Neural progenitor cell (in vitro differentiated cells): ENCODE data around the gene CLDN4. TPM values are rescaled to one million over a fixed set of nuclear protein-coding genes. Genes with fewer than 3 reads are reported as not detected.

Experiments
- DNase-seq: peaks from one replicate; pipeline ENCODE4 v3.0.0-alpha.2; 2016; ENCODE audit warnings: low spot score
- H2AFZ ChIP-seq: fragments of 200-600 bp; sonication (generic); replicated peaks from 2 replicates; pipeline ENCODE4 v1.6.1; 2016; ENCODE audit warnings: antibody characterized with exemption
- H3F3A ChIP-seq: fragments of 200-600 bp; sonication (generic); 2 replicates; pipeline ENCODE4 v1.6.1; 2016; ENCODE audit warnings: antibody characterized with exemption, low read depth
- H3K27ac ChIP-seq: fragments of 200-600 bp; sonication (generic); 2 replicates; pipeline ENCODE4 v1.5.1; 2016; ENCODE audit warnings: mild to moderate bottlenecking
- H3K27me3 ChIP-seq: fragments of 200-600 bp; sonication (generic); 2 replicates; pipeline ENCODE4 v1.6.1; 2016; ENCODE audit warnings: mild to moderate bottlenecking, moderate library complexity
- H3K36me3 ChIP-seq: fragments of 200-600 bp; sonication (generic); 2 replicates; pipeline ENCODE4 v1.5.1; 2016
- H3K4me1 ChIP-seq: fragments of 200-600 bp; sonication (generic); 2 replicates; pipeline ENCODE4 v1.6.1; 2016; ENCODE audit warnings: mixed run types
- H3K4me2 ChIP-seq: fragments of 200-600 bp; sonication (generic); 2 replicates; pipeline ENCODE4 v1.6.1; 2016
- H3K4me3 ChIP-seq: fragments of 200-600 bp; sonication (generic); 2 replicates; pipeline ENCODE4 v1.5.1; 2016
- H3K79me2 ChIP-seq: fragments of 200-600 bp; sonication (generic); 2 replicates; pipeline ENCODE4 v1.6.1; 2016; ENCODE audit warnings: low read depth
- H3K9ac ChIP-seq: fragments of 200-600 bp; sonication (generic); 2 replicates; pipeline ENCODE4 v1.6.1; 2016
- H3K9me3 ChIP-seq: fragments of 200-600 bp; sonication (generic); 2 replicates; pipeline ENCODE4 v1.5.1; 2016; ENCODE audit warnings: low read depth
- H4K20me1 ChIP-seq: fragments of 200-600 bp; sonication (generic); 2 replicates; pipeline ENCODE4 v1.6.1; 2016; ENCODE audit warnings: low read depth
- H3K27ac Mint-ChIP-seq: 3 replicates; pipeline ENCODE4 v1.8.0; 2021; ENCODE audit warnings: mixed read lengths
- H3K27me3 Mint-ChIP-seq: 2 replicates; pipeline ENCODE4 v1.8.0; 2022; ENCODE audit warnings: low read depth, mild to moderate bottlenecking, inconsistent platforms, moderate library complexity, mixed read lengths; ENCODE audit not compliant: insufficient read depth
- H3K36me3 Mint-ChIP-seq: 3 replicates; pipeline ENCODE4 v1.8.0; 2021; ENCODE audit warnings: mixed read lengths
- H3K4me1 Mint-ChIP-seq: 3 replicates; pipeline ENCODE4 v1.8.0; 2021; ENCODE audit warnings: mixed read lengths
- H3K4me3 Mint-ChIP-seq: 3 replicates; pipeline ENCODE4 v1.8.0; 2021; ENCODE audit warnings: mild to moderate bottlenecking, moderate library complexity, mixed read lengths
- H3K9me3 Mint-ChIP-seq: 3 replicates; pipeline ENCODE4 v1.8.0; 2020; ENCODE audit warnings: mixed read lengths
- EZH2 ChIP-seq: fragments of 200-600 bp; sonication (generic); IDR thresholded peaks from 2 replicates; pipeline ENCODE4 v1.6.1; 2017; ENCODE audit warnings: antibody characterized with exemption, mild to moderate bottlenecking, moderate library complexity
- EZH2phosphoT487 ChIP-seq: fragments of 200-600 bp; sonication (generic); IDR thresholded peaks from 2 replicates; pipeline ENCODE4 v1.6.1; 2017; ENCODE audit warnings: antibody characterized with exemption
- total RNA-seq: library from RNA; depleted of rRNA; stranded (reverse); fragments of >200 nt; gene quantifications from 2 replicates; pipeline ENCODE4 v1.2.3, GENCODE V29; 2015; ENCODE audit warnings: low replicate concordance
- TF ChIP-seq, protein P1 (sequence below): fragments of 200-600 bp; sonication (generic); IDR thresholded peaks from 2 replicates; pipeline ENCODE4 v1.5.1; 2017; ENCODE audit warnings: antibody characterized with exemption, mild to moderate bottlenecking

Gene CLDN4
- total RNA-seq, 1 donor from 2014 or later: not detected

DNA sequence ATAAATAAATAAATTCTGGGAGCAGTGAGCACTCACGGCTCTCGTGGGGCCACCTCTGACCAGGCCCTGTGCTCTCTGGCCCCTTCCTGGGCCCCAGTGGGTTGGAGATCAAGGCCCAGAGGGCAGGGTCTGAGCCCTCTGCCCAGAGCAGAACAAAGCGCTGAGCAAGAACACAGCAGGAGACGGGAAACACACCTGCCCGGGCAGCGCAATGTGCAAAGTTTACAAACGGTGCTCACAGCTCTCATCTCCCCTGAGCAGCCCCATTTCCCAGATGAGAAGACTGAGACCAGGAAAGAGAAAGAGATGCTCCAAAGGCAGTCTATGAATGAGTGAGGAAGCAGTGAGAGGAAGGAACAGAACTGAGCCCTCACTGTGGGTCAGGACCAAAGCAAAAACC lies 8.5 kb downstream of the CLDN4 start:
- Histone ChIP-seq H3K79me2 (no peaks in the 10 kb centered on the region), H3K4me1 (peaks cover 6% of the 10 kb centered on the region), H3K36me3 (no peaks in the 10 kb centered on the region), H3F3A (peaks cover 4% of the 10 kb centered on the region), H2AFZ (no peak overlapping the region), H3K4me2 (no peak overlapping the region), H4K20me1 (no peaks in the 10 kb centered on the region), H3K9me3 (no peaks in the 10 kb centered on the region), H3K27me3 (no peaks in the 10 kb centered on the region), H3K27ac (no peak overlapping the region), H3K4me3 (no peak overlapping the region), H3K9ac (no peak overlapping the region)
- Mint-ChIP-seq H3K27ac (no peak overlapping the region), H3K9me3 (no peaks in the 10 kb centered on the region), H3K4me1 (peaks cover 6% of the 10 kb centered on the region), H3K4me3 (no peak overlapping the region), H3K27me3 (peaks cover 2% of the 10 kb centered on the region), H3K36me3 (no peaks in the 10 kb centered on the region)
- TF ChIP-seq, protein P1, sequence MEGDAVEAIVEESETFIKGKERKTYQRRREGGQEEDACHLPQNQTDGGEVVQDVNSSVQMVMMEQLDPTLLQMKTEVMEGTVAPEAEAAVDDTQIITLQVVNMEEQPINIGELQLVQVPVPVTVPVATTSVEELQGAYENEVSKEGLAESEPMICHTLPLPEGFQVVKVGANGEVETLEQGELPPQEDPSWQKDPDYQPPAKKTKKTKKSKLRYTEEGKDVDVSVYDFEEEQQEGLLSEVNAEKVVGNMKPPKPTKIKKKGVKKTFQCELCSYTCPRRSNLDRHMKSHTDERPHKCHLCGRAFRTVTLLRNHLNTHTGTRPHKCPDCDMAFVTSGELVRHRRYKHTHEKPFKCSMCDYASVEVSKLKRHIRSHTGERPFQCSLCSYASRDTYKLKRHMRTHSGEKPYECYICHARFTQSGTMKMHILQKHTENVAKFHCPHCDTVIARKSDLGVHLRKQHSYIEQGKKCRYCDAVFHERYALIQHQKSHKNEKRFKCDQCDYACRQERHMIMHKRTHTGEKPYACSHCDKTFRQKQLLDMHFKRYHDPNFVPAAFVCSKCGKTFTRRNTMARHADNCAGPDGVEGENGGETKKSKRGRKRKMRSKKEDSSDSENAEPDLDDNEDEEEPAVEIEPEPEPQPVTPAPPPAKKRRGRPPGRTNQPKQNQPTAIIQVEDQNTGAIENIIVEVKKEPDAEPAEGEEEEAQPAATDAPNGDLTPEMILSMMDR: no peak
- TF ChIP-seq EZH2phosphoT487 (no peak), EZH2 (no peak)
- no peak for DNase-seq

DNA sequence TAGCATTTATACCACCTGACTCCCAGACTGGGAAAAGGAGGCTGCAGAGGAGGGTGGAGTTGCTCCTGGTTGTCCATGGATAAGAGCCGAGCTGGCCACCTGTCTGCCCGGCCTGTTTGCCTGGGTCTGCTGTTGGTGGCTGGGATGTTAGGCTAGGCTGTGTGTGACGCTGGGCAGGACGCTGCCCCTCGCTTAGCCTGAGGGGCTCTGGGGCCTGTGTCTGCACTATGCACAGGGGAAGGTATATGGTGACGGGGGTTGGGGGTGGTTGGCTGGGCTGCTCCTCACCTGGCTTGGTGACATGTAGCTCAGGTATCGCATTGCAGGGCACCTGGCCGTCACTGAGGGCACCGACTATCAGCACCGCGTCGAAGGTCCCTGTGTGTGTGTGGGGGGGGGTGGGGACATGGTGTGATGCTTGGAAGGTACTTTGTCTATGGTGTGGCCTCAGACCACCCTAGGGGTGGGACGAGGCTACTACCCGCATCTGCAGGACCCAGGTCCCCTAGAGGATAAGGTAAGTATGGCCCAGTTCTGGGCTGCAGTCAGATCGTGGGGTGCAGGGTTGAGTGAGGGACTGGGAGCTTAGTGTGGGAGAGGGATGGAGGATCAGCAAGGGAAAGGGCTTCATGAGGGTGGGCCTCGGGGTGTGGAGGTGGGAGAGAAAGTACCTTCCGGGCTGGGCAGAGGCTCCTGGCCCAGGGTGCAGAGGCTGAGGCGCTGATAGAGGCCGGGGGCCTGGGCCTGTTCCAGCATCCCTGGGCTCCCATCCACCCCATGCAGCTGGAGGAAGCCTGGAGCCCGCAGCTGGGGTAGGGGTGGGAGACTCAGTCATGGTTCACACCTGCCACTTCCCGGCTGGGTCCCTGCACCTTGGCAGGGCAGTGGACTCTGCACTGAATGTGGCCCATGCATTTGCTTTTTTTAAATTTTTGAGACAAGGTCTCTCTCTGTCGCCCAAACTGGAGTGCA lies 9.2 kb downstream of the CLDN4 start:
- Histone ChIP-seq H4K20me1 (no peaks in the 10 kb centered on the region), H3K4me3 (no peak overlapping the region), H3K27me3 (no peaks in the 10 kb centered on the region), H3K79me2 (no peaks in the 10 kb centered on the region), H3K36me3 (no peaks in the 10 kb centered on the region), H3K4me1 (peaks cover 6% of the 10 kb centered on the region), H2AFZ (no peak overlapping the region), H3K4me2 (no peak overlapping the region), H3K27ac (no peak overlapping the region), H3K9me3 (no peaks in the 10 kb centered on the region), H3K9ac (no peak overlapping the region), H3F3A (peaks cover 4% of the 10 kb centered on the region)
- Mint-ChIP-seq H3K27me3 (peaks cover 2% of the 10 kb centered on the region), H3K4me3 (peak overlapping the region; percentile 41), H3K9me3 (no peaks in the 10 kb centered on the region), H3K36me3 (no peaks in the 10 kb centered on the region), H3K4me1 (peaks cover 7% of the 10 kb centered on the region), H3K27ac (peak overlapping the region; percentile 21)
- TF ChIP-seq, protein P1: peak; percentile 31
- no peak for TF ChIP-seq EZH2phosphoT487
- no peak for DNase-seq

GRCh38 chr7:73840715-73841379 lies 10.1 kb downstream of the CLDN4 start:
- Histone ChIP-seq H3K27ac (no peak overlapping the region), H3K4me1 (peaks cover 6% of the 10 kb centered on the region), H3K4me3 (no peak overlapping the region), H3K79me2 (no peaks in the 10 kb centered on the region), H3K4me2 (no peak overlapping the region), H4K20me1 (no peaks in the 10 kb centered on the region), H2AFZ (no peak overlapping the region), H3K36me3 (no peaks in the 10 kb centered on the region), H3K9ac (no peak overlapping the region), H3F3A (peaks cover 4% of the 10 kb centered on the region), H3K9me3 (no peaks in the 10 kb centered on the region), H3K27me3 (no peaks in the 10 kb centered on the region)
- Mint-ChIP-seq H3K27ac (no peak overlapping the region), H3K4me3 (peak overlapping the region; percentile 64), H3K27me3 (peaks cover 2% of the 10 kb centered on the region), H3K9me3 (no peaks in the 10 kb centered on the region), H3K36me3 (no peaks in the 10 kb centered on the region), H3K4me1 (peaks cover 11% of the 10 kb centered on the region)
- TF ChIP-seq EZH2: no peak
- TF ChIP-seq, protein P1: no peak
- no peak for DNase-seq
